T-cell (primary cell): ENCODE data around the gene FRMD5. TPM values are rescaled to one million over a fixed set of nuclear protein-coding genes. Genes with fewer than 3 reads are reported as not detected.
"Not testable (repeated sequence)": the region's sequence is repeated elsewhere in the genome, so short reads cannot be mapped to it uniquely, and the experiment has no call there.

Experiments used
- ATAC-seq, 4 experiments: fragments of 200-7000 bp in 3 of 4; fragments of 150-1000 bp in 1 of 4; cut with Tn5 transposase; replicated peaks in 1 of 4; 1 replicate in 3 of 4; 2 replicates in 1 of 4; pipeline ENCODE4 v1.10.0; 2021; ENCODE audit warnings: moderate library complexity in 3 of 4, mild to moderate bottlenecking in 2 of 4, moderate number of reproducible peaks in 1 of 4
- CTCF ChIA-PET, 2 donors: fragments of 300-600 bp; sonication (Branson Sonifier 250); formaldehyde crosslinking; loops; one replicate each; lab custom pipeline; 2022; ENCODE audit warnings: antibody characterized with exemption in 2 of 2; lab: Charles Lee
- POLR2A ChIA-PET, 2 donors: fragments of 300-600 bp; sonication (Branson Sonifier 250); formaldehyde crosslinking; loops; one replicate each; lab custom pipeline; 2022; ENCODE audit warnings: antibody characterized with exemption in 2 of 2; lab: Charles Lee
- DNase-seq, 35 experiments: peaks; one replicate each; pipeline versions ENCODE4 v3.0.0 to v3.0.0-alpha.2; 2013 to 2023
- H3K27ac ChIP-seq: one replicate; pipeline ENCODE4 v1.5.1; 2013; ENCODE audit warnings: low read length
- H3K27me3 ChIP-seq, 2 experiments: replicated peaks in 1 of 2; 1 replicate in 1 of 2; 2 replicates in 1 of 2; pipeline versions ENCODE4 v1.6.1 to v1.7.0; 2013; ENCODE audit warnings: low read length in 1 of 2, mixed read lengths in 1 of 2; ENCODE audit not compliant: control insufficient read depth in 2 of 2, insufficient read depth in 2 of 2; ENCODE audit errors: extremely low read depth in 1 of 2
- H3K36me3 ChIP-seq, 2 donors: 1 replicate in 1 of 2; 2 replicates in 1 of 2; pipeline versions ENCODE4 v1.6.1 to v1.7.0; 2013; ENCODE audit warnings: low read length in 1 of 2; ENCODE audit not compliant: control insufficient read depth in 2 of 2, insufficient read depth in 1 of 2; ENCODE audit errors: extremely low read depth in 1 of 2
- H3K4me1 ChIP-seq, 2 experiments: 1 replicate in 1 of 2; 2 replicates in 1 of 2; pipeline versions ENCODE4 v1.6.1 to v1.7.0; 2013; ENCODE audit warnings: low read length in 2 of 2, mixed read lengths in 1 of 2; ENCODE audit not compliant: insufficient read depth in 2 of 2, control insufficient read depth in 1 of 2; ENCODE audit errors: extremely low read depth in 1 of 2
- H3K4me3 ChIP-seq, 2 donors: 1 replicate in 1 of 2; 2 replicates in 1 of 2; pipeline versions ENCODE4 v1.5.1 to v1.7.0; 2013; ENCODE audit warnings: mild to moderate bottlenecking in 2 of 2, low read length in 1 of 2, moderate library complexity in 1 of 2; ENCODE audit not compliant: control insufficient read depth in 1 of 2; ENCODE audit errors: extremely low read depth in 1 of 2
- H3K9me3 ChIP-seq: 2 replicates; pipeline ENCODE4 v1.7.0; 2013
- H3K27ac Mint-ChIP-seq, 2 donors: one replicate each; pipeline ENCODE4 v1.8.0; 2020 to 2021; ENCODE audit warnings: mild to moderate bottlenecking in 2 of 2, mixed read lengths in 2 of 2
- H3K27me3 Mint-ChIP-seq, 2 donors: one replicate each; pipeline ENCODE4 v1.8.0; 2021 to 2022; ENCODE audit warnings: mixed read lengths in 2 of 2
- H3K36me3 Mint-ChIP-seq: one replicate; pipeline ENCODE4 v1.8.0; 2021; ENCODE audit warnings: mixed read lengths
- H3K4me1 Mint-ChIP-seq, 3 donors: one replicate each; pipeline ENCODE4 v1.8.0; 2020 to 2022; ENCODE audit warnings: mixed read lengths in 3 of 3, mild to moderate bottlenecking in 1 of 3
- H3K4me3 Mint-ChIP-seq, 3 donors: one replicate each; pipeline ENCODE4 v1.8.0; 2020 to 2022; ENCODE audit warnings: mild to moderate bottlenecking in 3 of 3, mixed read lengths in 3 of 3, moderate library complexity in 3 of 3
- H3K9me3 Mint-ChIP-seq, 3 donors: one replicate each; pipeline ENCODE4 v1.8.0; 2020 to 2022; ENCODE audit warnings: mixed read lengths in 3 of 3
- WGBS: methylation state at CpG from one replicate; pipeline ENCODE4 v1.1.5; 2013; ENCODE audit warnings: missing lambda C conversion rate; ENCODE audit not compliant: insufficient coverage; 5-methylcytosine and 5-hydroxymethylcytosine counted together
- total RNA-seq, 35 experiments: library from RNA in 6 of 35; stranded (reverse) in 6 of 35; fragments of 120-200 nt in 1 of 35; gene quantifications; one replicate each; pipeline versions ENCODE4 v1.2.1 to v1.2.4 and lab custom pipeline; 2013 to 2026

The FRMD5 gene
- total RNA-seq, 5 donors from 2014 or later (not counting 1 experiment from before 2014, with no cell fraction given), result 0.09 to 0.26 (median 0.23) TPM; not detected in 2

- peaks cover 4 to 10% of the 10 kb centered on the region in 2 experiments for H3K27me3 ChIP-seq
- Mint-ChIP-seq H3K4me3 (no peak overlapping the region), H3K36me3 (no peaks in the 10 kb centered on the region), H3K27ac (no peak overlapping the region), H3K4me1 (no peaks in the 10 kb centered on the region), H3K27me3 (peaks cover 26 to 33% of the 10 kb centered on the region in 2 donors), H3K9me3 (peaks cover 0 to 10% (median 5%) of the 10 kb centered on the region in 3 donors)
- no peak overlapping the region for H3K27ac ChIP-seq
- H3K4me1 ChIP-seq, result no peaks in the 10 kb centered on the region
- ATAC-seq, result no peak
- H3K9me3 ChIP-seq, result no peaks in the 10 kb centered on the region
- H3K4me3 ChIP-seq, result no peak overlapping the region
- DNase-seq, result no peak
- POLR2A ChIA-PET, result no interaction called here
- H3K36me3 ChIP-seq, result no peaks in the 10 kb centered on the region
- 83% methylated on average over 1 of the region's 7 CpGs for WGBS
- CTCF ChIA-PET, result no interaction called here
These were observed 159.0 kb downstream of the FRMD5 start for GRCh38 chr15:44035781-44036699.

GRCh38 chr15:44034933-44035624, 160.0 kb downstream of the FRMD5 start:
- Histone ChIP-seq H3K27ac (no peak overlapping the region), H3K4me1 (no peaks in the 10 kb centered on the region), H3K9me3 (no peaks in the 10 kb centered on the region), H3K4me3 (no peak overlapping the region), H3K36me3 (no peaks in the 10 kb centered on the region), H3K27me3 (peaks cover 4 to 10% of the 10 kb centered on the region in 2 experiments)
- CTCF ChIA-PET, result no interaction called here
- no peak for DNase-seq
- Mint-ChIP-seq H3K4me3 (no peak overlapping the region), H3K27ac (no peak overlapping the region), H3K9me3 (peaks cover 0 to 10% (median 4%) of the 10 kb centered on the region in 3 donors), H3K4me1 (no peaks in the 10 kb centered on the region), H3K36me3 (no peaks in the 10 kb centered on the region), H3K27me3 (peaks cover 26 to 30% of the 10 kb centered on the region in 2 donors)
- ATAC-seq, result no peak
- WGBS, result 75% methylated on average over 2 of the region's 3 CpGs
- POLR2A ChIA-PET, result no interaction called here

DNA sequence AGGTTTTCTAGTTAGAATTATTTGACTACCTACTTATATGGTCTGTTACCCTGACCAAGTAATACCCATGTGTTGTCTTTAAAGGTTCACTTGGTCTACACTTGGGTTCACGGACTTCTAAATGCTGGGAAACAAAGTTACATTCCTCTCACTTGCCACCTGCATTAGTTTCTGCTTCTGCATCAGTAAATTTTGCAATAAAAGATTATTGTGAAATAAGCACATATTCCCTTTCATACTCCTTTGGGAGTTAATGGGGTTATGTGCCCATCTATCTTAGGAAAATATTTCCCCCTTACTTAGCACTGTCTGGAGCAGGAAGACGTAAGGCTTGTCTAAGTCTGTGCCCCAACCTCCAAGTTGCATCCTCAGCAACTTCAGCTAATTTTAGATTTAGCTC, 160.7 kb downstream of the FRMD5 start:
- Mint-ChIP-seq H3K4me3 (no peak overlapping the region), H3K4me1 (no peaks in the 10 kb centered on the region), H3K27me3 (peaks cover 18 to 23% of the 10 kb centered on the region in 2 donors), H3K27ac (no peak overlapping the region), H3K9me3 (peaks cover 0 to 6% (median 0%) of the 10 kb centered on the region in 3 donors), H3K36me3 (no peaks in the 10 kb centered on the region)
- Histone ChIP-seq H3K36me3 (no peaks in the 10 kb centered on the region), H3K27ac (no peak overlapping the region), H3K4me1 (no peaks in the 10 kb centered on the region), H3K4me3 (no peak overlapping the region), H3K9me3 (no peaks in the 10 kb centered on the region), H3K27me3 (peaks cover 5 to 9% of the 10 kb centered on the region in 2 experiments)
- no peak for ATAC-seq
- no CpG with 5 or more reads among the region's 2 CpGs for WGBS
- CTCF ChIA-PET, result no interaction called here
- POLR2A ChIA-PET, result no interaction called here
- DNase-seq, result no peak

GRCh38 chr15:44033894-44034293, 161.2 kb downstream of the FRMD5 start:
- ATAC-seq (no peak), DNase-seq (no peak)
- Mint-ChIP-seq H3K36me3 (no peaks in the 10 kb centered on the region), H3K9me3 (peaks cover 0 to 6% (median 0%) of the 10 kb centered on the region in 3 donors), H3K4me3 (no peak overlapping the region), H3K4me1 (no peaks in the 10 kb centered on the region), H3K27ac (no peak overlapping the region), H3K27me3 (peaks cover 16 to 22% of the 10 kb centered on the region in 2 donors)
- Histone ChIP-seq H3K4me3 (no peak overlapping the region), H3K9me3 (no peaks in the 10 kb centered on the region), H3K36me3 (no peaks in the 10 kb centered on the region), H3K4me1 (no peaks in the 10 kb centered on the region), H3K27me3 (peaks cover 4 to 5% of the 10 kb centered on the region in 2 experiments), H3K27ac (no peak overlapping the region)
- POLR2A ChIA-PET, result no interaction called here
- CTCF ChIA-PET, result no interaction called here
- WGBS, result no CpG with 5 or more reads among the region's 1 CpG

GRCh38 chr15:44032820-44033219, 162.3 kb downstream of the FRMD5 start:
- H3K9me3 Mint-ChIP-seq, H3K36me3 Mint-ChIP-seq, H3K27me3 ChIP-seq, H3K4me3 Mint-ChIP-seq, POLR2A ChIA-PET, H3K27ac ChIP-seq, H3K4me1 Mint-ChIP-seq, CTCF ChIA-PET, H3K27ac Mint-ChIP-seq, H3K9me3 ChIP-seq, H3K4me1 ChIP-seq, H3K4me3 ChIP-seq, DNase-seq, ATAC-seq, H3K36me3 ChIP-seq: not testable (repeated sequence)
- H3K27me3 Mint-ChIP-seq, result peaks cover 11 to 21% of the 10 kb centered on the region in 2 donors

DNA sequence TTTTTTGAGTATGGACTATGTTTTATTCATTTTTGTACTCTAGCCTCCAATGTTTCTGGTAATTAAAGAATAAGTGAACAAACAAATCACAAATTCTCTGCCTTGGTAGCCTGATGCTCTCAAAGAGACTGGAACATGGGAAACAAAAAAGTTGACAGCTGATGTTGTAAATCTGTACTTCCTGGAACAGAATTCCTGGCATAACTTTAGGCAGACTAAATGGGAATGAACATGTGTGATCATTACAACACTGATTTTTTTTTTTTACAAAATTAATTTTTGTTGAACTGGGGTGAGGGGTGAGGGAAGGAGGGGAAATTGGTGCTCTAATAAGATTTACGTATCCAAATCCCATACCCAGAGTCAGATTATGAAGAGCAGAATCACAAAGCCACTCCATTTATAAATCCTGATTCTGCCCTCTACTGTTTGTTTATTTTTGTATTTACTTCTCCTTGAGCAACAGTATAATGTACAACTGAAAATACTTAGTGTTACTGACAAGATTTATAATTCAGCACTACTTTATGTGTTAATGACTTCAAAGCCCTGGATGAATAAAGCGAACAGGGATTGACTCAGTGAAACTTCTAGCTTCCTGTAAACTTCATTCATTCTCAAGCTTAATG, 165.0 kb downstream of the FRMD5 start:
- POLR2A ChIA-PET, result no interaction called here
- Mint-ChIP-seq H3K36me3 (no peaks in the 10 kb centered on the region), H3K27ac (no peak overlapping the region), H3K4me3 (no peak overlapping the region), H3K27me3 (peaks cover 21 to 28% of the 10 kb centered on the region in 2 donors), H3K4me1 (no peaks in the 10 kb centered on the region), H3K9me3 (peaks cover 0 to 6% (median 0%) of the 10 kb centered on the region in 3 donors)
- Histone ChIP-seq H3K9me3 (no peaks in the 10 kb centered on the region), H3K4me3 (no peak overlapping the region), H3K27ac (no peak overlapping the region), H3K27me3 (peaks cover 2 to 6% of the 10 kb centered on the region in 2 experiments), H3K4me1 (no peaks in the 10 kb centered on the region), H3K36me3 (no peaks in the 10 kb centered on the region)
- 86% methylated on average over 1 of the region's 2 CpGs for WGBS
- ATAC-seq (no peak), DNase-seq (no peak)
- CTCF ChIA-PET, result interaction anchor here in 1 of 2 donors (0.6 kb wide), 1 partner anchor 235 kb away, joined by 3 read pairs; no protein-coding TSS in a partner anchor
